Stimulated activated memory B cell treated with anti-CD40 and anti-IgM and Interleukin-4, amounts not matched to agents 10 μg/mL and 1 μg/mL and 100 μg/mL, for 72 hours (primary cell): Measurements from ENCODE around the gene MBNL3.

Experiments
- ATAC-seq: fragments of 150-1000 bp; cut with Tn5 transposase; 2 replicates; pipeline ENCODE4 v1.10.0; 2021
- H3K27ac Mint-ChIP-seq: one replicate; pipeline ENCODE4 v1.8.0; 2022; ENCODE audit warnings: mild to moderate bottlenecking, mixed read lengths
- H3K27me3 Mint-ChIP-seq: one replicate; pipeline ENCODE4 v1.8.0; 2022; ENCODE audit warnings: mixed read lengths
- H3K36me3 Mint-ChIP-seq: one replicate; pipeline ENCODE4 v1.8.0; 2022; ENCODE audit warnings: mixed read lengths
- H3K4me1 Mint-ChIP-seq: one replicate; pipeline ENCODE4 v1.8.0; 2022; ENCODE audit warnings: mixed read lengths
- H3K4me3 Mint-ChIP-seq: one replicate; pipeline ENCODE4 v1.8.0; 2022; ENCODE audit warnings: mild to moderate bottlenecking, moderate library complexity, mixed read lengths
- H3K9me3 Mint-ChIP-seq: one replicate; pipeline ENCODE4 v1.8.0; 2022; ENCODE audit warnings: mixed read lengths

The MBNL3 gene

DNA sequence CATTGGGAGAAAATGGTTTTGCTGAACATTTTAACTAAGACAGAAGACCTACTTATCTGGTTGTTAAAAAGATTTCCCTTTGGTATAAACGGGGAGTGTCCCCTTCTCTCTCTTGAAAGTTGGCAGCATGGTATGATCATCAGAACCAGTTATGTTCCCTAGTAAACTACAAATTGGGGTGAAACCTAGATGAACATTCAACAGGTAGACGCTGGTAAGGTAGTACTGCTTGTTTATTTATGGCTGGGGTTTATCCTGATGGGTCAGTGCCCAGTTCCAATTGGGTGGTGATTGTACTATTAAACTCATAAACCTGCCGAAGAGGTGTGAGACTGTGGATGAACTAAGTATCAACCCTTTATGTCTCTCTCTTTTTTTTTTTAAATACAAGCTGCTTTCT lies 100.5 kb downstream of the MBNL3 start:
- Mint-ChIP-seq H3K27ac (no peak overlapping the region), H3K9me3 (no peaks in the 10 kb centered on the region), H3K4me1 (no peaks in the 10 kb centered on the region), H3K4me3 (no peak overlapping the region), H3K27me3 (no peaks in the 10 kb centered on the region), H3K36me3 (peaks cover 6% of the 10 kb centered on the region)
- ATAC-seq: no peak

DNA sequence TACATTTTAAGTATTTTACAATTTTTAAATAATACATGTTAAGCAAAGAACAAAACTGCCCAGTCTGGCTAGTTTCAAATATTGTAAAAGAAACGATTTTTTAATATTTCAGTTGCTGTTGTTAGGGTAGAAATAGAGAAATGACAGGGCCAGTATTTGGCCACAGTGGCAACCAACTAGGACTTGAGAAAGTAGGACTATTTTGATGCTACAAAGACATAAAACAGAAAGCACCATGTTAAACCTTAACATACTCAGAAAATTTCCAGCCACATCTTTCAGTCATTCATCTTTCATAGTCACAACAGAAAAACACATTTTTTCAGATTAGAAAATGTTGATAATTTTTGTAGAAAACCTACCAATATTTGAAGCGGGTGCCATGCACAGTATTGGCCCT lies 104.5 kb downstream of the MBNL3 start:
- no peaks in the 10 kb centered on the region for H3K4me1 Mint-ChIP-seq
- no peak for ATAC-seq
- no peak overlapping the region for H3K4me3 Mint-ChIP-seq
- H3K9me3 Mint-ChIP-seq: no peaks in the 10 kb centered on the region
- H3K27ac Mint-ChIP-seq: no peak overlapping the region
- no peaks in the 10 kb centered on the region for H3K27me3 Mint-ChIP-seq
- peaks cover 5% of the 10 kb centered on the region for H3K36me3 Mint-ChIP-seq

DNA sequence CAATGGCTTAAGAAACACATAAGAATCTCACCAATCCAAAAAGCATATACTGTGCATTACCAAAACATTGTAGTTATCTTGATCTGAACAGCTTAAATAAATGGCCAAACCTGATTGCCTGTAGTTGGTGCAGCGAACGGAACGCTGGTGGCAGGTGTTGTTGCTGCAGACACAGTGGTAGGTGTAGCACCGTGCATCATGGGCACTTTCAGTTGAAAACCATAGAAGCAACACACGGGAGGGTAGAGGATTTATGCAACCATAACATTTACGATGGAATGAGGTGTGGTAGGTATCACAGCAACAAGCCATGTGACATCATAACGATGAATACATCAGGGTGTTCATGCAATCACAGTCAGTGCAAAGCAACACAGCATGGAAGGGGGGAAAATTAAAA lies 106.8 kb downstream of the MBNL3 start:
- H3K4me1 Mint-ChIP-seq: no peaks in the 10 kb centered on the region
- no peaks in the 10 kb centered on the region for H3K9me3 Mint-ChIP-seq
- no peak for ATAC-seq
- H3K36me3 Mint-ChIP-seq: peaks cover 5% of the 10 kb centered on the region
- H3K4me3 Mint-ChIP-seq: no peak overlapping the region
- no peak overlapping the region for H3K27ac Mint-ChIP-seq
- no peaks in the 10 kb centered on the region for H3K27me3 Mint-ChIP-seq

DNA sequence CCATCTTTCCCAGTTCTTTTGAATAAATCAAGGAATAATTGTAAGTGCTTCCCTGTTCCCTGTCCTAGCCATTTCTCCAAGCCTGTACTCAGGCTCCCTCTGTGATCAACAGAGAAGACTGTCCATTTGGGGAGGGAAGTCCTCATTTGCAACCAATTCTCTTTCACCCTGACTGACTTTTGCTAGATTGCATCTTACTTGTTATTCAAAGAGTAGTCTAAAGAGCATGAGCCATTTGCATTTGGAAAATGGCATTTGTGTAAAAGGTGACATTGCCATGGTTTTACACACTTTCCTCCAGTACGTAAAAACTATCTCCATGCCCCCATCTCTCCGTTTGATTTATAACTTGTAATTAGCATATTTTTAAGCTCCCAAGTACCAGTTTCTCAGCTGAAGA lies 110.6 kb downstream of the MBNL3 start:
- no peak overlapping the region for H3K4me3 Mint-ChIP-seq
- H3K27ac Mint-ChIP-seq: no peak overlapping the region
- H3K9me3 Mint-ChIP-seq: no peaks in the 10 kb centered on the region
- no peaks in the 10 kb centered on the region for H3K27me3 Mint-ChIP-seq
- no peak for ATAC-seq
- H3K36me3 Mint-ChIP-seq: peaks cover 5% of the 10 kb centered on the region
- no peaks in the 10 kb centered on the region for H3K4me1 Mint-ChIP-seq

DNA sequence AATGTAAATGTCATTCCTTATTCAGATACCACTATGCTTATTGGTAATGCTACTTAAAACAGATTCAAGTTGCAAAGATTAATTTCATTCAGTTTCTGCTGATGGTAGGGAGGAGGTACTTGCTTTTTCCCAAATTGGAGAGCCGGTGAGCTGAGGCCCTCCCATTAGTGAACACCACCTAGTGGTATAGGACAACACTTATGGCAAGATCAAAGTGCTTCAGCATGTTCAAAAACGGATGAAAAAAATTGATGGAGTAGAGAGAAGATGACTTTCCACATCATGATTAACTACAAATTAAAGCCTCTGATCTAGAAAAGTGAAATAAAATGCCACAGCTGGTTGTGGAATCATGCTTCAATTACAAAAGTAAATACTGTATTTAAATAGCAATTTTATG lies 112.9 kb downstream of the MBNL3 start:
- Mint-ChIP-seq H3K9me3 (no peaks in the 10 kb centered on the region), H3K36me3 (no peaks in the 10 kb centered on the region), H3K27me3 (no peaks in the 10 kb centered on the region), H3K4me3 (no peak overlapping the region), H3K4me1 (no peaks in the 10 kb centered on the region), H3K27ac (no peak overlapping the region)
- ATAC-seq: no peak

DNA sequence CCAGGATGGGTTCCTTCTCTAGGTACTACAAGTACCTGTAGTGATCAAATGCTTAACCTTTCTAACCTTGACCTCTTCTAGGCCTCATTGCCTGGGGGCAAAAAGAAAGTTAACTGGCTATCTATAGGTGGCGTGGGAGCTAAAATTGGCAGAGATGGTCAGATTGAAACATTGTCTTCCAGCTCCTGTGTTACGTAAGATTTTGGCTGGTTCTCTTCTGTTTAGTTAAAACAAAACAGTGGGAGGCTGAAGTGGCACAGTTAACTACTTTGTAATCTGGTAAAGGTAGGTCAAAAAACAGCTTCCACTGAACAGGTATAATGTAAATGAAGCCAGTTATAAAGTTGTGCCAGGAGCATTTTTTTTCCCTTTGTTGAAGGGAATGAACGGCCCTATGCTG lies 115.2 kb downstream of the MBNL3 start:
- Mint-ChIP-seq H3K27ac (no peak overlapping the region), H3K4me3 (no peak overlapping the region), H3K9me3 (no peaks in the 10 kb centered on the region), H3K27me3 (no peaks in the 10 kb centered on the region), H3K36me3 (no peaks in the 10 kb centered on the region), H3K4me1 (no peaks in the 10 kb centered on the region)
- ATAC-seq: no peak

DNA sequence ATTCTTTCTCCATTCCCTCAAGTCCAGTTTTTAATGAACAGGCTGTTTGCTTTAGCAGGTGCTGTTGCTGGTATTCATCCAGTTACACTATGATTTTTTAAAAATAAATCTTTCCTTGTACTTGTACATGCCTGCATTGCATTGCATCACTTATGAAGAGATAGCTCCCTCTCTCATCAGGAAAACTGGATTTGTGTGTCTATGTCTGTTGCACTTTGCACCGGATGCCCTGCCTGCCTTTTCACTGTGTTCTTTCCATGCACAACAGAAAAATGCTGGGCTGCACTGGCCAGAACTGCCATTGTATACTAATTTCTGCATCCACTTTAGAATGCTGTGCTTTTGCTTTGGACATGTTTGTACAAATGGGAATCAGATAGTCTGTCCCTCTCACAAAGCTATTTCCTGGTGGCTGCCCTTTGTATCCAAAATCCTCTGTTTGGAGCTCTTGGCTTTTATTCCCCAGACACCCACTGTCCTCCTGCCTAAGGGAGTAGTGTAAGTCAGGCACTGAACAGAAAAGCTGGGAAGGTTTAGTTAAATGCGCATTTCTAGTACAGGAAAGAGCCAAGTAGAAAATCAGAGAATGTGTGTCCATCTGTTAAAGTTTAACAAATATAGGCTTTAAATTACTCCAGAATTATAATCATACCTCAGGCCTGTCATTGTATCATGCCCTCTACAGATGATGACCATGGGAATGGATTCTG lies 119.1 kb downstream of the MBNL3 start:
- H3K27ac Mint-ChIP-seq: no peak overlapping the region
- H3K4me3 Mint-ChIP-seq: no peak overlapping the region
- H3K27me3 Mint-ChIP-seq: no peaks in the 10 kb centered on the region

DNA sequence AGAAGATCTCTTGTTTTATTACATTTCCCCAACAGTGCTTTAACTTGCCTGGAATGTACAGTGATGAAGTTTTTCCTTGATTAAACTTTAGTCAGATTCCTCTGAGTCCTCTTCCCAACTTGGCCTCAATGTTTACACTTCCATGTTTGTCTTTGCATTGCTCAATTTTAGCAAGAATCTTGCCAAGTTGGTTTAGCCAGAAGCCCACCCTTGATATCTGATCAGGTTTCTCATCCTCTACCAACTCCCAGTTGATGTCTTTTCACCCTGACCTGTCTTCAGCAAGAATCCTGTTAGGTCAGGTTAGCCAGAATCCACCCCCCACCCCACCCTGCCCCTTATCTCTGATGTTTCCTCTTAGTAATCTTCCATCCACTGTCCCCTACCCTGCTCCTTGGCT lies 120.9 kb downstream of the MBNL3 start:
- no peak overlapping the region for H3K27ac Mint-ChIP-seq
- no peak overlapping the region for H3K4me3 Mint-ChIP-seq
- H3K4me1 Mint-ChIP-seq: no peaks in the 10 kb centered on the region
- no peaks in the 10 kb centered on the region for H3K9me3 Mint-ChIP-seq
- H3K36me3 Mint-ChIP-seq: no peaks in the 10 kb centered on the region
- no peak for ATAC-seq
- no peaks in the 10 kb centered on the region for H3K27me3 Mint-ChIP-seq

More for the DNA sequence above, 119.1 kb downstream of the MBNL3 start:
- Mint-ChIP-seq H3K4me1 (no peaks in the 10 kb centered on the region), H3K36me3 (no peaks in the 10 kb centered on the region), H3K9me3 (no peaks in the 10 kb centered on the region)
- no peak for ATAC-seq

DNA sequence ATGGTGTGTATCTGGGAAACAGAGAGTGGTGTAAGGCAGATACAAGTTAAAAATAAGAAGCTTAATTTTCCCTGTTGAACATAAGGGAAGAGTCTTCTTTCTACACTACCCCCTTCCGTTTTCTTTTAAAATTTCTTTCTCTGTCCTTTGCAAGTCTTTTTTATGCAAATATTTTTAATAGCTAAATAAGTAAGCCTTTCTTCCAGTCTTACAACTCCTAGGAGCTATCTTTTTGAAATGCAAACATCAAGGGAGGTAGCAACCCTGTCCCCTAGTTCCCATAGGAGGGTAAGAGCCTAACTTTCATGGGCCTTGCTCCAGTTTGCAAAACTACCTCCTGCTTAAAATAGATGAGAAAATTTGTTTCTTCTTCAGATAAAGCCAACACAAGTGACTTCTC lies 121.5 kb downstream of the MBNL3 start:
- H3K9me3 Mint-ChIP-seq: no peaks in the 10 kb centered on the region
- no peak overlapping the region for H3K4me3 Mint-ChIP-seq
- no peaks in the 10 kb centered on the region for H3K36me3 Mint-ChIP-seq
- H3K27me3 Mint-ChIP-seq: no peaks in the 10 kb centered on the region
- no peak for ATAC-seq
- H3K27ac Mint-ChIP-seq: no peak overlapping the region
- H3K4me1 Mint-ChIP-seq: no peaks in the 10 kb centered on the region

DNA sequence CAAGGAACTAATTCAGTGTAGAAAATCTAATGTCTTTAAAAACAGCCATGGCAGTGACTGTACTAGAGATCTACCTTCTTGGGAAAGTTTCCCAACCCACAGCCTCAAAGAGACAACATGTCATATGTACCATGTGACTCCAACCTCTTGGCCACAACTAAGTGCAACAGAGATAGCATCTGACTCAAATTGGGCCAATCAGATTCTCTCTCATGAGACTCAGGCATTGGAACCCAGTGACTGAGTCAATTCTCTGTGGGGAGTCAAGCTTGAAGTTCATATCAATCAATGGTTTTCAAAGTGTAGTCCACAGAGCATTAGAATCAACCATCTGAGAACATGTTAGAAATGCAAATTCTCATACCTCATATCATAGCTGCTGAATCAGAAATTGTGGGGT lies 123.3 kb downstream of the MBNL3 start:
- Mint-ChIP-seq H3K4me1 (no peaks in the 10 kb centered on the region), H3K9me3 (no peaks in the 10 kb centered on the region), H3K27me3 (no peaks in the 10 kb centered on the region), H3K4me3 (no peak overlapping the region), H3K36me3 (no peaks in the 10 kb centered on the region), H3K27ac (no peak overlapping the region)
- ATAC-seq: no peak

DNA sequence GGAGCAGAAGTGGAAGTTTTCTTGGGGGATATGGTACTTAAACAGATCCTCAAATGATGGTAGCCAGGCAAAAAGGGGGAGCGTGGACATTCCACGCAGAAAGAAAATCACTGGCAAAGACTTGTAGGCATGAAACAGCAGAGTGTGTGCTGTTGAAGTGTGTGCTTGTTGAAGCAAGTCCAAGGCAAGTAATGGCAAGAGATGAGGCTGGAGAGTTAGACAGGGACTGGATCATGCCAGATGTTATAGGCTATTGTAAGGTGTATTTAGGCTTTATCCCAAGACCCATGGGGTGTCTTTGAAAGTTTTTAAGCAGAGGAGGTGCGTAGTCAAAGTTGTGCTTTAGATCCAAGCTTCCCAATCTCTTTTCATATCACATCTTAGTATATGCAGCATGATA lies 124.5 kb downstream of the MBNL3 start:
- H3K27me3 Mint-ChIP-seq: no peaks in the 10 kb centered on the region
- no peaks in the 10 kb centered on the region for H3K4me1 Mint-ChIP-seq
- ATAC-seq: no peak
- H3K4me3 Mint-ChIP-seq: no peak overlapping the region
- no peaks in the 10 kb centered on the region for H3K36me3 Mint-ChIP-seq
- no peak overlapping the region for H3K27ac Mint-ChIP-seq
- no peaks in the 10 kb centered on the region for H3K9me3 Mint-ChIP-seq

DNA sequence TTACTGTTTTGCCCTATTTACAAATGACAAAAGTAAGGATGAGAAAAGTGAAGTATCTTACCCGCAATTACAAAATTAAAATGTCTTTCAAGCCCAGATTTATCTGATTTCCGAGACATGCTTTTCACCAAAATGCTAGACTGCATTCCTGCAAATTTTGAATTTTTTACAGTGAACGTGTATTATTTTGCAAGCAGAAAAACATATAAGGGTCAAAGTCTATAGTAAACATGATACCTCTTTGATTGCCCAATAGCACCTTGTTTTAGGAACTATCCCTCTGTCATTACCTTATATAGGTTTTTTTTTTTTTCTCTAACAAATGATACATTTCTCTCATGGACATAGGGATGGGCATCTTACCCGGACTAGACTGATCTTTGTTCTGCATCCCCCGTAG lies 135.4 kb downstream of the MBNL3 start:
- Mint-ChIP-seq H3K27ac (no peak overlapping the region), H3K36me3 (no peaks in the 10 kb centered on the region), H3K4me1 (no peaks in the 10 kb centered on the region), H3K27me3 (no peaks in the 10 kb centered on the region), H3K9me3 (no peaks in the 10 kb centered on the region), H3K4me3 (no peak overlapping the region)
- ATAC-seq: no peak

DNA sequence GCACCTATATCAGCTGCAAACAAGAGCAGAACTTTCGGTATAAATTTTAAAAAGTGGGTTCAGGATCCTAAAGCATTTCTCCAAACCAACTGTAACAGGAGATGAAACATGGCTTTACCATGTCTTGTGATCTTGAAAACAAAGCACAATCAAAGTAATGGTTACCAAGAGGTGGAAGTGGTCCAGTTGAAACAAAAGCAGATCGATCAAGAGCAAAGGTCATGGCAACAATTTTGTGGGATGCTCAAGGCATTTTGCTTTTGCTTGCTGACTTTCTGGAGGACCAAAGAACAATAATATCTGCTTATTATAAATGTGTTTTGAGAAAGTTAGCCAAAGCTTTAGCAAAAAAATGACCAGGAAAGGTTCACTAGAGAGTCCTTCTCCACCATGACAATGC lies 152.7 kb downstream of the MBNL3 start:
- Mint-ChIP-seq H3K9me3 (no peaks in the 10 kb centered on the region), H3K36me3 (no peaks in the 10 kb centered on the region), H3K4me1 (no peaks in the 10 kb centered on the region), H3K27ac (no peak overlapping the region), H3K4me3 (no peak overlapping the region), H3K27me3 (no peaks in the 10 kb centered on the region)
- no peak for ATAC-seq

DNA sequence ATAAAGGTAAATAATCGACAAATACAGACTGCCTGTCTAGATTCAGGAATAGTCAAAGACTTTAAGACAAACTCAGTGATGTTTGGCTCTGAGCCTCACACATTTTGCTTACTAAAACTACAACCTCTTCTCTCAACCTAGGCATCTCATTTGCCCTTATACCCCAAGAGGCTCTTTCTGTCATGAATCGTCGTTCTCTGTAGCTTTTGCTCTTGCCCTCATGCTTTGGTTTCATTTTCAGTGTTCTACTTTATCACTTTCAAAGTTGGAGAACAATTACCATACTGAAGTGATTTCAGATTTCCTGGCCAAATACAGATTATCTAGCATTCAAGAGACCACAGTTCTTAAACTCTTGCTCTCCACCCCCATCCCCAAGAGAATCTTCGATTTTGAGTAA lies 155.5 kb downstream of the MBNL3 start:
- H3K4me3 Mint-ChIP-seq: no peak overlapping the region
- H3K27ac Mint-ChIP-seq: no peak overlapping the region
- no peaks in the 10 kb centered on the region for H3K4me1 Mint-ChIP-seq
- no peaks in the 10 kb centered on the region for H3K27me3 Mint-ChIP-seq
- H3K9me3 Mint-ChIP-seq: no peaks in the 10 kb centered on the region
- ATAC-seq: no peak
- H3K36me3 Mint-ChIP-seq: peaks cover 6% of the 10 kb centered on the region

DNA sequence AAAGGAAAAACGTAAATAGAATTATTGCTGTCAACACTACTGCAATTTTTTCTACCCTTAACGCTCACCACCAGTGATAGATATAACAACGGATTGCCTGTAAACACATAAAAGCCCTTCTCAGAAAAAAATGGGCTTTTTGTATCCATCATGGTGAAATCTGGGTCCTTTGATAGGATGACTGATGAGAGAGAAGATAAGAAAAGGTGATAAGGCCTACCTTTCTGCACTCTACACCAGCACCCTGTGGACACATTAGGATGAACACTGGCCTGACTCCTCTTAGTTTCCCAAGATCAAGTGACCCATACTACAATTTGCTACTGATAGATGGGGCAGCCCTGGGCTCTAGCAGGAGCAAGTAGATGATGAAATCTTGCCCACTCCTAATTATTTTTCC lies 157.3 kb downstream of the MBNL3 start:
- Mint-ChIP-seq H3K36me3 (peaks cover 6% of the 10 kb centered on the region), H3K27me3 (no peaks in the 10 kb centered on the region), H3K4me3 (no peak overlapping the region), H3K27ac (no peak overlapping the region), H3K9me3 (no peaks in the 10 kb centered on the region), H3K4me1 (no peaks in the 10 kb centered on the region)
- no peak for ATAC-seq

DNA sequence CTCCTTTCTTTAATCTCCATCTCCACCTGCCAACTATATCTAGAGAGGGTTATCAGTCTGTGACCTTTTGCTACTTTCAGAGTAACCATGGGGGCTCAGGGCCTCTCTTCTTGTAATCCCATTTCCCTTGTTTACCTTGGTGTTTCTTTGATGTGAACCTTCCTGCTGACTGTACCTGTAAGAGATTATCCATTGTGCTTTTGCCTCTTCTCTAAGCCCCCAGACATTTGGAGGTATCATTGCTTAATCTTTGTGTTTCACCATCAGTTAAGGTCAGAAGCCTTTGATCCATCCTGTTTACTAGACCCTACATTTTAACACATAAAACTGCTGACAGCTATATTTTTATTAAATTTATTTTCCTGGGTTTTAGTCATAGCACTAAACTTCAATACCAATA lies 157.8 kb downstream of the MBNL3 start:
- Mint-ChIP-seq H3K4me1 (no peaks in the 10 kb centered on the region), H3K9me3 (no peaks in the 10 kb centered on the region), H3K4me3 (no peak overlapping the region), H3K27me3 (no peaks in the 10 kb centered on the region), H3K27ac (no peak overlapping the region), H3K36me3 (peaks cover 6% of the 10 kb centered on the region)
- no peak for ATAC-seq
